HG02973 (cell line): ENCODE data around the gene MRPL20.
"Not testable (repeated sequence)": the region's sequence is repeated elsewhere in the genome, so short reads cannot be mapped to it uniquely, and the experiment has no call there.

Experiments used
- ATAC-seq: cut with Tn5 transposase; IDR thresholded peaks from one replicate; pipeline ENCODE4 v1.9.1; 2021; ENCODE audit warnings: moderate library complexity; ENCODE audit not compliant: unreplicated experiment

Gene MRPL20

GRCh38 chr1:1427106-1427819 lies 20.2 kb upstream of the MRPL20 start:
- no peak for ATAC-seq

- no peak for ATAC-seq
Measured at GRCh38 chr1:1426496-1427105, 19.5 kb upstream of the MRPL20 start.

- no peak for ATAC-seq
Measured at GRCh38 chr1:1425753-1426495, 18.8 kb upstream of the MRPL20 start.

DNA sequence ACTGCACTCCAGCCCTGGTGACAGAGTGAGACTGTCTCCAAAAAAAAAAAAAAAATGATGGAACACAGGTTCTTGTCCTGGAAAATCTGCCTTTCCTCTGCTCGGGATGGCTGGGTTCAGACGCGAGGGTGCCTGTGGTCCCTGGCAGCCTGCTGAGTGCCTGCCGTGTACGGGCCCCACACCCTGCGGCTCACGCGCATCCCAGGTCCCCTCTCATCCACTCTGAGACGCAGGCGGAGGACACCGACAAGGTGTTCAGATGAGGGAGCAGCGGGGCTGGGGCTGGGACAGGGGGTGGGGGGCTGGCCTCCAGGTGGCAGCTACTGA lies 18.3 kb upstream of the MRPL20 start:
- no peak for ATAC-seq

DNA sequence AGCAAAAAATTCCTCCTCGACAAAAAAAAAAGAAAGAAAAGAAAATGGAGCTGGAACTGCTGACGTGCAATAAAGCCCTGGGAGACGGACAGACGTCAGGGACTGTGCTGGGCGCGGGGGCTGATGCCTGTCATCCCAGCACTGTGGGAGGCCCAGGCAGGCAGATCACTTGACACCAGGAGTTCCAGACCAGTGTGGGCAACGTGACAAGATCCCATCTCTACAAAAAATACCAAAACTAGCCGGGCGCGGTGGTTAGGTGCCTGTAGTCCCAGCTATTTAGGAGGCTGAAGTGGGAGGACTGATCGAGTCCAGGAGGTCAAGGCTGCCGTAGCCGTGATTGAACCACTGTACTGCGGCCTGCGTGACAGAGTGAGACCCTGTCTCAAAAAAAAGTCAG lies 17.6 kb upstream of the MRPL20 start:
- ATAC-seq = no peak

DNA sequence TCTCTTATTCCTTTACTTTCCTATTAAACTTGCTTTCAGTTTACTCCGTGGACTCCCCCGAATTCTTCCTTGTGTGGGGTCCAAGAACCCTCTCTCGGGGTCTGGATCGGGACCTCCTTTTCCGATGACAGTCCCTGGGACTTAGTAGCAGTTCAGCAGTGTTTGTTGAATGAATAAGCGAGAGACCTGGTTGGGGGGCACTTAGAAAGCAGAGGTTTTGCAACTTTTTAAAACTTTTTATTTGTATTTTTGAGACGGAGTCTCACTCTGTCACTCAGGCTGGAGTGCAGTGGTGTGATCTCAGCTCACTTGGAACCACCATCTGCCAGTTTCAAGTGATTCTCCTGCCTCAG lies 16.1 kb upstream of the MRPL20 start:
- no peak for ATAC-seq

GRCh38 chr1:1422465-1423244 lies 15.6 kb upstream of the MRPL20 start:
- ATAC-seq = no peak

- ATAC-seq = no peak
Measured at GRCh38 chr1:1421907-1422464, 14.9 kb upstream of the MRPL20 start.

- ATAC-seq = no peak
Measured at GRCh38 chr1:1421147-1421906, 14.2 kb upstream of the MRPL20 start, which contains the start of gene ANKRD65. Gene ANKRD65, minus strand, starts transcription at chr1:1421276. Its CDS starts 271 bp downstream, at chr1:1421005.

DNA sequence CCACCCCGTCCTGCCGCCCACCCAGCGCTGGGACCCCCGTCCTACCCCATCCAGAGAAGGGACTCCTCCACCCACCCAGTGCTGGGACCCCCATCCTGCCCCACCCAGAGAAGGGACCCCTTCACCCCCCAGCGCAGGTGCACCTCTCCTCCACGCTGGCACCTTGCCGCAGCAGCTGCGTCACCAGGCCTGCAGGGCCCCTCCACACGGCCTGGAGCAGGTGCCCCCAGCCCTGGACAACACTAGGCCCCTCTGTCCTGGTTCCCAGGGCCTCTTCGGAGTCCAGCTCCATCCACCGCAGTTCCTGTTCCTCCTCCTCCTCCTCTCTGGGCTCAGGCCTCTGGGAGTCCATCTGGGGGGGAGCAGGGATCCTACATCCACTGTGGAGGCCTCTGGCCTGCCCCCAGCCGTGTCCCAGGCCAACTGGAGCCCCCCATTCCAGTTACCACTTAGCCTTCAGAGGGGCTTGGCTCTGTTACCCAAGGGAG lies 13.6 kb upstream of the MRPL20 start:
- no peak for ATAC-seq

GRCh38 chr1:1419813-1420653 lies 12.9 kb upstream of the MRPL20 start:
- ATAC-seq = no peak

DNA sequence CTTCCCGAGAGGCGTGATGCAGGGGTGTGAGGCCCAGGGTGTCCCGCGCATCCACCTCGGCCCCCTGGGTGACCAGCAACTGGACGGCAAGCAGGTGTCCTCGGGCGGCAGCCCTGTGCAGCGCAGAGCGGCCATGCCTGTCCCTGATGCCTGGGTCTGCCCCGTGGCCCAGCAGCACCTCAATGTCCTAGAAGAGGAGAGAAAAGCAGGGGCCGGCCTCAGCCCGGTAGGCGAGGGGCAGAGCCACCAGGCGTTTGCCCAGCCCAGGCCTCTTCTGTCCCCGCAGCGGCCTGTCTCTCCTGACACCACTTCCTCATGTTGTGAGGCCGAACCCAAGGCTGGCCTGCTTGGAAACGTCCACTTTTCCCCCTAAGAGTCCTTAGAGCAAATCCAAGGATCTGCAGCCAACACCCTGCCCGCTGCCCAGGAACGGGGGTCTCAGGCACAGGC lies 12.3 kb upstream of the MRPL20 start:
- no peak for ATAC-seq

DNA sequence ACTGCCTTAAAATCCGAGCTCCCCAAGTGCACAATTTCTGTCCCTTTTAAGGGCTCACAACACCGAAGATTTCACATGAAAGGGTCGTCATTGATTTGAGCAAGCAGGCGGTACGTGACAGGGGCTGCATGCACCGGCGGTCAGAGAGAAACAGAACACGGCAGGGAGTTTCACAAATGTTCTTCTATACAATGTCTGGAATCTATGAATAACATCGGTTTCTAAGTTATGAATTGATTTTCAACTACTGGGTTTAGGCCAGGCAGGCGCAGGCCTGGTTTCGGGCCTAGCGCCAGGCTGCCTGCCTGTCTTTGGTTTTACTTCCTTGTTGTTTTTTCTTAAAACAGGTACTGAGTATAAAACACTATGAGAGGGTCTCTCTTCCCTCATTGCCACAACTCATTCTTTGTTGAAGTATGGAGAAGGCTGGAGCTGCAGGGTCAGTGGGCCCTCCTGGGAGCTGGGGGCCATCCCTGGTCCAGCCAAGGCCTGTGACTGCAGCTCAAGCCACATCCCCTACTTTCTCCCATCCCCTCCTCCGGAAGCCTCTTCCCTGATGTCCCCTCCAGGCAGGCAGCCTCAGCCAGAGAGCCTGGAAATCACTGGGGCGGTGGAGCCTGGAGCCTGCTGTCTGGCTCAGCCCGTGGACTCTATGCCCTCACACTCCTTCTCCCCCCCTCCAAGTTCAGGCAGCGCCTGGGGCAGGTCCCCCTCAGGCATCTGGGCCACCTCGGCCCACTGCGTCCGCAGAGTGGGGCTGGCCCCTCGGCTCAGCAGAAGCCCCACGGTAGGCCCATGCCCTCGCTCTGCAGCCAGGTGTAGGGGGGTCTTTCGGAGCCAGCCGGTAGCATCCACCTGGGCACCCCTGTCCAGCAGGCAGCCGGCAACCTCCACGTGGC lies 11.6 kb upstream of the MRPL20 start:
- ATAC-seq = no peak

DNA sequence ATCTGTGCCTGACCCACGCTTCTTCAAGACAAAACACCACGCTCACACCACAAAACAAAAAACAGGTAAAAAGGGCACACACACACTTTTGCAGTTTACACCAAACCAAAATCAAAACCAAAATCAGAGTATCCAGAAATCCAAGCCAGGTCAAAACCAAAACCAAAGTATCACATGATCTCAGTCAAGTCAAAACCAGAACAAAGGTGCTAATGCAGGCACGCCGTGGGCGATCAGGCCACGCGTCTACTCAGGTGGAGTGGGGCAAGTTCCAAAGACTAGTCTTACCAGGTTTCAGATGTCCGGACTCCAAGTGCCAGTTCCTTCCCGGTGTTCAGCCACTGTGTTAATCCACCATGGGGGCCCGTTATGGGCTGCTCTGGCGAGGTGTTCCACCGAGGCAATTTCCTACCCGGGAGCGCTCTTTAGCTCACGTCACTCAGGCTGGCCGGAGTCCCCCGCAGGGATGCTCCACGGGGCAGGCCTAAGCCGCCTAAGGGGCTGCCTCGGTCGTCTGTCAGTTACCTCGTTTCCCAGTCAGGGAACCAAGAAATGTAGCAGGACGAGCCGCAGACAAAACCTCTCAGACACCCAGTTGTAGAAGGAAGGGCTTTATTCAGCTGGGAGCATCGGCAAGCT lies 10.9 kb upstream of the MRPL20 start:
- ATAC-seq = not testable (repeated sequence)

DNA sequence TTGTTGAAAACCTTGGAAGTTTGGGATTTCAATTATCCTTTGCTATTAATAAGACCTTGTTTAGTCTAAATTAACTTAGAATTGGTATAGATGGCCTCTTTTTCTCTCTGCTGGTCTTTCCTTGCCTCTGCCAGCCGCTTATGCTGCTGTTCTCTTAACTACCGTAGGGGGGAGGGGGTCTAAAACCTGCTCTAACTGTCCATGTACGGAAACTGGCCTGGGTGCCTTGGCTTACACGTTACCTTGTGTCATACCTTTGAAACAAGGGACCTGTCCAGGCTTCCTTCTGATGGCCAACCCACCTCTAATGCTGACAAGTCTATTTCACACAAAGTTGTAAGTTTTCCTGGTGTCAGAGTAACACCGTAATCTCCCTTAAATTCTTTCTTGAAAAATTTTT lies 10.3 kb upstream of the MRPL20 start:
- ATAC-seq = not testable (repeated sequence)

DNA sequence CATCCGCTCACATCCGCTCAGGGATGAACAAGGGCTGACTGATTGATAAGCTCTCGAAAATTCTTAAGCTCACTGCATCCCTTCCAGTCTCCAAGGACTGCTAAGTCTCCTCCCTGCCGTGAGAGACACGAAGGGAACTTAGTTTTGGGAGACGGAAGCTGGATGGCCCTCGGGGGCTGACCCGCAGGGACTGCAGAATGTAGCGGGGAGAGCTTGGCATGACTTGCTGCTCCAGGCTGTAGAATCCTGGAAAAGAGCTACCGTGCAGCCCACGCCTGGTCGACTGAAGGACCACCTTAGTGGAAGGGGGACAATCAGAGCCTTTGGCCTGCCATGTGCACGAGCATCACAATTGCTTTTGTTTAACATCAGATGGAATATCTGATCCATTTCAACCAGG lies 8.7 kb upstream of the MRPL20 start:
- no peak for ATAC-seq

GRCh38 chr1:1412311-1412902 lies 5.3 kb upstream of the MRPL20 start:
- not testable (repeated sequence) for ATAC-seq
